PC-9 (cell line): ENCODE measurements around the gene RALGPS1.

Source experiments
- EZH2 ChIP-seq: fragments of 200-600 bp; sonication (generic); IDR thresholded peaks from 2 replicates; pipeline ENCODE4 v1.8.0; 2017; ENCODE audit warnings: antibody characterized with exemption, low read depth
- TF ChIP-seq, protein P1 (sequence below): fragments of 200-600 bp; sonication (generic); conservative IDR thresholded peaks from 2 replicates; pipeline ENCODE4 v1.6.1; 2017; ENCODE audit warnings: mixed run types, antibody characterized with exemption, mild to moderate bottlenecking, moderate library complexity

DNA sequence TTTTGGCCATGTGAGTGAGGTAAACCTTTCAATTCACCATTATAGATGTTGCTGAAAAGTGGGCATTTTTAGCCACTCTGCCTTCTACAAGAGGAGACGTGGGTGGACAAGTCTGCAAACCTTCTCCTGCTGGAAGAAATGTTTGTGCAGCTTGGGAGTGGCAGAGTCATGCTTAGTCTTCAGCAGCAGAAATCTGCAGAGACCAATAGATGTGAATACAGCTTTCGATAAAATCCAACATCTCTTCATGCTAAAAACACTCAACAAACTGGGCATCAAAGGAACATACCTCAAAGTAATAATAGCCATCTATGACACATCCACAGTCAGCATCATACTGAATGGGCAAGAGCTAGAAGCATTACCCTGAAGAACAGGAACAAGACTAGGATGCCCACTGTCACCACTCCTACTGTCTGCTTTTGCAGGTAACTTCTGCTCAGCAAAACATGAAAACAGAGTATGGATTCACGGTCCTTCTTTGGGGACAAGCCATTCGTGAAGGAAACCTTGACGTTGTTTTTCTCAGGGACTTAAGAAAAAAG, 91.3 kb downstream of the RALGPS1 start:
- TF ChIP-seq, protein P1, sequence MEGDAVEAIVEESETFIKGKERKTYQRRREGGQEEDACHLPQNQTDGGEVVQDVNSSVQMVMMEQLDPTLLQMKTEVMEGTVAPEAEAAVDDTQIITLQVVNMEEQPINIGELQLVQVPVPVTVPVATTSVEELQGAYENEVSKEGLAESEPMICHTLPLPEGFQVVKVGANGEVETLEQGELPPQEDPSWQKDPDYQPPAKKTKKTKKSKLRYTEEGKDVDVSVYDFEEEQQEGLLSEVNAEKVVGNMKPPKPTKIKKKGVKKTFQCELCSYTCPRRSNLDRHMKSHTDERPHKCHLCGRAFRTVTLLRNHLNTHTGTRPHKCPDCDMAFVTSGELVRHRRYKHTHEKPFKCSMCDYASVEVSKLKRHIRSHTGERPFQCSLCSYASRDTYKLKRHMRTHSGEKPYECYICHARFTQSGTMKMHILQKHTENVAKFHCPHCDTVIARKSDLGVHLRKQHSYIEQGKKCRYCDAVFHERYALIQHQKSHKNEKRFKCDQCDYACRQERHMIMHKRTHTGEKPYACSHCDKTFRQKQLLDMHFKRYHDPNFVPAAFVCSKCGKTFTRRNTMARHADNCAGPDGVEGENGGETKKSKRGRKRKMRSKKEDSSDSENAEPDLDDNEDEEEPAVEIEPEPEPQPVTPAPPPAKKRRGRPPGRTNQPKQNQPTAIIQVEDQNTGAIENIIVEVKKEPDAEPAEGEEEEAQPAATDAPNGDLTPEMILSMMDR = no peak
- no peak for TF ChIP-seq EZH2
